Testis (tissue), 3 donors: ENCODE results near the gene CYP2F1. TPM values are rescaled to one million over a fixed set of nuclear protein-coding genes. Genes with fewer than 3 reads are reported as not detected.
"Not testable (repeated sequence)": the region's sequence is repeated elsewhere in the genome, so short reads cannot be mapped to it uniquely, and the experiment has no call there.

Experiments
- DNase-seq: peaks from one replicate; pipeline ENCODE4 v3.0.0-alpha.2; 2019
- H3K27ac ChIP-seq, 2 donors: fragments of 200-600 bp; sonication (generic); one replicate each; pipeline ENCODE4 v1.5.1; 2019
- H3K27me3 ChIP-seq: fragments of 200-600 bp; sonication (generic); one replicate; pipeline ENCODE4 v1.5.1; 2019
- H3K36me3 ChIP-seq: fragments of 200-600 bp; sonication (generic); one replicate; pipeline ENCODE4 v1.5.1; 2017; ENCODE audit warnings: low read depth; ENCODE audit errors: missing control alignments
- H3K4me1 ChIP-seq: fragments of 200-600 bp; sonication (generic); one replicate; pipeline ENCODE4 v1.5.1; 2019
- H3K4me3 ChIP-seq, 2 donors: fragments of 200-600 bp; sonication (generic); one replicate each; pipeline ENCODE4 v1.5.1; 2017 to 2019
- H3K9me3 ChIP-seq: fragments of 200-600 bp; sonication (generic); one replicate; pipeline ENCODE4 v1.5.1; 2017
- POLR2A ChIP-seq: fragments of 450-650 bp; IDR thresholded peaks from one replicate; pipeline ENCODE4 v1.6.1; 2017; ENCODE audit warnings: antibody characterized with exemption, mild to moderate bottlenecking, moderate library complexity
- WGBS, 2 donors: methylation state at CpG; one replicate each; pipeline ENCODE4 v1.1.5; 2018; 5-methylcytosine and 5-hydroxymethylcytosine counted together
- intact Hi-C: fragments of 100-400 bp; cut with DNase I; formaldehyde crosslinking; loops from one replicate; pipeline ENCODE4 v1.15.1; 2023; ENCODE audit warnings: low total_unique reads
- polyA plus RNA-seq: library from polyadenylated mRNA; stranded (reverse); fragments of 350-450 nt; fragmentation: Illumina TruSeq; extraction: RNeasy Lipid Tissue Mini Kit (QIAGEN cat#74804); gene quantifications from one replicate; pipeline ENCODE4 v1.2.3, GENCODE V29; 2014; ENCODE audit warnings: low read depth, low replicate concordance; ENCODE audit not compliant: insufficient read depth
- total RNA-seq, 2 donors: library from RNA; depleted of rRNA; stranded (reverse); fragments of >200 nt; gene quantifications; one replicate each; pipeline ENCODE4 v1.2.3, GENCODE V29; 2016
- TF ChIP-seq, protein P1 (sequence below), 3 experiments: fragments of 450-650 bp in 2 of 3; fragments of 200-600 bp in 1 of 3; sonication (generic) in 1 of 3; IDR thresholded peaks; one replicate each; pipeline ENCODE4 v1.5.1; 2016 to 2019; ENCODE audit warnings: antibody characterized with exemption in 3 of 3, mild to moderate bottlenecking in 2 of 3, moderate library complexity in 1 of 3

The CYP2F1 gene
- total and polyA plus RNA-seq, 3 donors from 2014 or later: 1.7 to 4.1 (median 2.5) TPM

DNA sequence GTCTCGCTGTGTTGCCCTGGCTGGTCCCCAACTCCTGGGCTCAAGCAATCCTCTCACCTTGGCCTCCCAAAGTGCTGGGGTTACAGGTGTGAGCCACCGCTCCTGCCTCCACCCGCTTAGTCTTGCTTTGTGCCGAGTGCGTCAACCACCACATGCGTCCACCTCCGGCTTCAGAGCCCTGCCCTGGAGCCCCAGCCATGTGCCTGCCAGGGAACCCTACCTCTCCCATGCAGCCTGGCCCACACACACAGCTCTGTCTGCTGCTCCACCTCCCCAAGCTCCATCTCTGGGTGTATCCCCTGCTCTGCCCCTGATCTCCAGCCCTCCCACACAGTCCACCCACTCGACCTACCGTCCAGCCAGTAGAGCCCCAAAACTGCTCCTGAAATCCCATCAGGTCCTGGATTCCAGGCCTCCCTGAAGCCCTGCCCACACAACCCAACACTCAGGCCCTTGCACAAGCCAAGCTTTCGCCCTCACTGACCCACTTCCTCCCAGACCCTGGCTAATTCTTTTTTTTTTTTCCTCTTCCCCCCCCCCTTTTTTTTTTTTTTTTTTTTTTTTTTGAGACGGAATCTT is 9.6 kb downstream of the CYP2F1 start:
- Histone ChIP-seq H3K36me3 (no peaks in the 10 kb centered on the region), H3K4me1 (peaks cover 3% of the 10 kb centered on the region), H3K9me3 (no peaks in the 10 kb centered on the region), H3K27ac (no peak overlapping the region), H3K4me3 (no peak overlapping the region), H3K27me3 (no peaks in the 10 kb centered on the region)
- 77 to 83% methylated on average over 10 to 11 of the region's 11 CpGs for WGBS, 2 donors
- no peak for DNase-seq
- intact Hi-C loops: no loop called here
- TF ChIP-seq, protein P1, sequence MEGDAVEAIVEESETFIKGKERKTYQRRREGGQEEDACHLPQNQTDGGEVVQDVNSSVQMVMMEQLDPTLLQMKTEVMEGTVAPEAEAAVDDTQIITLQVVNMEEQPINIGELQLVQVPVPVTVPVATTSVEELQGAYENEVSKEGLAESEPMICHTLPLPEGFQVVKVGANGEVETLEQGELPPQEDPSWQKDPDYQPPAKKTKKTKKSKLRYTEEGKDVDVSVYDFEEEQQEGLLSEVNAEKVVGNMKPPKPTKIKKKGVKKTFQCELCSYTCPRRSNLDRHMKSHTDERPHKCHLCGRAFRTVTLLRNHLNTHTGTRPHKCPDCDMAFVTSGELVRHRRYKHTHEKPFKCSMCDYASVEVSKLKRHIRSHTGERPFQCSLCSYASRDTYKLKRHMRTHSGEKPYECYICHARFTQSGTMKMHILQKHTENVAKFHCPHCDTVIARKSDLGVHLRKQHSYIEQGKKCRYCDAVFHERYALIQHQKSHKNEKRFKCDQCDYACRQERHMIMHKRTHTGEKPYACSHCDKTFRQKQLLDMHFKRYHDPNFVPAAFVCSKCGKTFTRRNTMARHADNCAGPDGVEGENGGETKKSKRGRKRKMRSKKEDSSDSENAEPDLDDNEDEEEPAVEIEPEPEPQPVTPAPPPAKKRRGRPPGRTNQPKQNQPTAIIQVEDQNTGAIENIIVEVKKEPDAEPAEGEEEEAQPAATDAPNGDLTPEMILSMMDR (IDR thresholded peaks at IDR 0.05): no peak
- no peak for TF ChIP-seq POLR2A

DNA sequence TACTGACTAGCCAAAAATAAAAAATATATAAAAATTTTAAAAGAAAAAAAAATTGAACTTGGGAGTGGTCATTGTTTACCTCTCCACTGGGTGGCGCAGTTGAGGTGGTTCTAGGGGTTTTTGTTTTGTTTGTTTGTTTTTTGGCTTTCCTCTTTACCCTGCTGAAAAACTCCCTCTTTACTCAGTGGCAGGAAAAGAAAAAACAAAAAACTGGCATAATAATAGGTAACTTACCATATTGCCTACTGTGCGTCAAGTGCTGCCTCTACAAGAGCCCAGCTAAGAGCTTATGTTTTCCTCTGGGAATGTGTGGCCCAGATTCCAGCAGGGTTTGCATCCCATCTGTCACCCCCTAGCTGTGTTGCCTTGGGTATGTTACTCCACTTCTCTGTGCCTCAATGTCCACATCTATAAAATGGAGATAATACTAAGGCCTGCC is 12.6 kb downstream of the CYP2F1 start:
- H3K4me3 ChIP-seq, H3K27ac ChIP-seq, H3K36me3 ChIP-seq, H3K9me3 ChIP-seq, H3K4me1 ChIP-seq, DNase-seq, intact Hi-C loops, H3K27me3 ChIP-seq: not testable (repeated sequence)
- TF ChIP-seq, protein P1 (IDR thresholded peaks at IDR 0.05): peak; percentile 38 to 86 (median 42)
- 64 to 69% methylated on average over 2 of the region's 2 CpGs for WGBS, 2 donors

DNA sequence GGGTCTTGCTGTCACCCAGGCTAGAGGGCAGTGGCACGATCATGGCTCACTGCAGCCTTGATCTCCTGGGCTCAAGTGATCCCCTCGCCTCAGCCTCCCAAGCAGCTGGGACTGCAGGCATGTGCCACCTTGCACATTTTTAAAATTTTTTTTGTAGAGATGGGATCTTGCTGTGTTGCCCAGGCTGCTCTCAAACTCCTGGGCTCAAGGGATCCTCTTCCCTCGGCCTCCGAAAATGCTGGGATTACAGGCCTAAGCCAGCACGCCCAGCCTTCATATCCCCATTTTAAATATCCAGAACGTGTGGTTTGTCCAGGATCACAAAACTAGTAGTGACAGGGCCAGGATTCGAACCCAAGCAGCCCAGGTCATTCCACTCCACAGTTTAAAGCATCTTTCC is 13.1 kb downstream of the CYP2F1 start:
- H3K9me3 ChIP-seq, H3K27me3 ChIP-seq, H3K36me3 ChIP-seq, H3K4me3 ChIP-seq, intact Hi-C loops, H3K4me1 ChIP-seq, H3K27ac ChIP-seq, DNase-seq: not testable (repeated sequence)
- 74 to 83% methylated on average over 7 of the region's 7 CpGs for WGBS, 2 donors

DNA sequence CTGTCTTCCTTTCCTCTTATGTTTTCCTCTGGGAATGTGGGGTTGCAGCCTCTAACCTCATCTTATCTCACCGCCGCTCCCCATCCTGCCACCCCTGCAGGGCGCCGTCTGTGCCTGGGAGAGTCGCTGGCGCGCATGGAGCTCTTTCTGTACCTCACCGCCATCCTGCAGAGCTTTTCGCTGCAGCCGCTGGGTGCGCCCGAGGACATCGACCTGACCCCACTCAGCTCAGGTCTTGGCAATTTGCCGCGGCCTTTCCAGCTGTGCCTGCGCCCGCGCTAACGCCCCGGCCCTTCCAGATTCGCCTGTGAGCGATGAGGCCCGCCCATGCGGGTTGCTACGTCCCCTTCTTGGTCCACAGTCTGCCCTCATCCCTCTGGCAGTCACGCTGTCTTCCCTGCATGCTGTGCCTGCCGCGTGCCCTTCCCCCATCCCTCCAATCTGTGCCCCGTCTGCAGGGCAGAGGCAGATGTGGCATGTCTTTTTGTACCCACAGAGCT is 13.6 kb downstream of the CYP2F1 start:
- H3K36me3 ChIP-seq, H3K4me1 ChIP-seq, H3K9me3 ChIP-seq, intact Hi-C loops, H3K4me3 ChIP-seq, H3K27me3 ChIP-seq, H3K27ac ChIP-seq: not testable (repeated sequence)
- TF ChIP-seq, protein P1 (IDR thresholded peaks at IDR 0.05): peak in 2 of 3 experiments; percentile 20
- 20 to 21% methylated on average over 1 to 14 of the region's 29 CpGs for WGBS, 2 donors
- peak; percentile 82 for DNase-seq

DNA sequence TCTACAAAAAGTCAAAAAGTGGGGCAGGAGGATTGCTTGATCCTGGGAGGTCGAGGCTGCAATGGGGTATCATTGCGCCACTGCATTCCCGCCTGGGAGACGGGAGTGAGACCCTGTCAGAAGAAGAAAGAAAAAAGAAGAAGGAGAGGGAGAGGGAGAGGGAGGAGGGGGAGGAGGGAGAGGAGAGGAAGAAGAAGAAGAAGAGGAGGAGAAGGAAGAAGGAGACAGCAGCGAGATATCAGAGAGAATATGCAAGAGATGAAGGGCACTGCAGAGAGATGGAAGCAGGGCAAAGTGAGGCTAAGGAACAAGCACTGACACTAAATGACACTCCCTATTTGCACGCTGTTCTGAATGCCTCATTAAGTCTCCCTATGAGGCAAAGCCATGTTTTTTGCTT is 14.5 kb downstream of the CYP2F1 start:
- intact Hi-C loops: no loop called here
- Histone ChIP-seq H3K36me3 (no peaks in the 10 kb centered on the region), H3K27me3 (no peaks in the 10 kb centered on the region), H3K4me1 (peaks cover 3% of the 10 kb centered on the region), H3K27ac (no peak overlapping the region), H3K4me3 (no peak overlapping the region), H3K9me3 (no peaks in the 10 kb centered on the region)
- WGBS, 2 donors: 74 to 76% methylated on average over 6 of the region's 6 CpGs
- TF ChIP-seq POLR2A: no peak
- TF ChIP-seq, protein P1 (IDR thresholded peaks at IDR 0.05): no peak
- no peak for DNase-seq
